8988T (cell line): ENCODE measurements around the gene SPATA12.

Experiments used
- DNase-seq: peaks from one replicate; pipeline ENCODE4 v3.0.0; 2011

SPATA12 gene

GRCh38 chr3:57085211-57085610 lies 24.7 kb downstream of the SPATA12 start:
- DNase-seq = no peak

- no peak for DNase-seq
Observed at GRCh38 chr3:57086201-57086600, 25.7 kb downstream of the SPATA12 start.

- no peak for DNase-seq
Observed at GRCh38 chr3:57087361-57088092, 27.1 kb downstream of the SPATA12 start.

- DNase-seq = no peak
Observed at GRCh38 chr3:57088503-57088902, 28.0 kb downstream of the SPATA12 start.

GRCh38 chr3:57089043-57089442 lies 28.6 kb downstream of the SPATA12 start:
- no peak for DNase-seq

- DNase-seq = no peak
Observed at GRCh38 chr3:57091521-57092273, 31.2 kb downstream of the SPATA12 start.

GRCh38 chr3:57093489-57093888 lies 33.0 kb downstream of the SPATA12 start:
- DNase-seq = no peak

GRCh38 chr3:57093971-57094535 lies 33.6 kb downstream of the SPATA12 start:
- DNase-seq = no peak

GRCh38 chr3:57094575-57094974 lies 34.1 kb downstream of the SPATA12 start:
- DNase-seq = no peak

GRCh38 chr3:57095363-57095762 lies 34.9 kb downstream of the SPATA12 start:
- DNase-seq = no peak

GRCh38 chr3:57097536-57097935 lies 37.1 kb downstream of the SPATA12 start:
- no peak for DNase-seq

GRCh38 chr3:57098418-57099310 lies 38.2 kb downstream of the SPATA12 start:
- DNase-seq = no peak

GRCh38 chr3:57100046-57100695 lies 39.7 kb downstream of the SPATA12 start:
- DNase-seq = no peak

- no peak for DNase-seq
Observed at GRCh38 chr3:57105585-57105984, 45.1 kb downstream of the SPATA12 start.

GRCh38 chr3:57108684-57109083 lies 48.2 kb downstream of the SPATA12 start:
- DNase-seq = no peak

GRCh38 chr3:57109437-57110199 lies 49.2 kb downstream of the SPATA12 start:
- no peak for DNase-seq

GRCh38 chr3:57110214-57110613 lies 49.8 kb downstream of the SPATA12 start:
- DNase-seq = no peak

GRCh38 chr3:57110798-57111197 lies 50.3 kb downstream of the SPATA12 start:
- no peak for DNase-seq

- no peak for DNase-seq
Observed at GRCh38 chr3:57112206-57112605, 51.7 kb downstream of the SPATA12 start.

GRCh38 chr3:57116501-57116900 lies 56.0 kb downstream of the SPATA12 start:
- no peak for DNase-seq

GRCh38 chr3:57118254-57118653 lies 57.8 kb downstream of the SPATA12 start:
- DNase-seq = no peak

GRCh38 chr3:57120040-57120439 lies 59.6 kb downstream of the SPATA12 start:
- DNase-seq = no peak
